Stimulated activated naive B cell treated with anti-CD40 and anti-IgM and Interleukin-4, amounts not matched to agents 10 μg/mL and 1 μg/mL and 100 μg/mL, for 72 hours (primary cell): ENCODE data around the gene PRPF18.

Experiments used
- ATAC-seq, 2 donors: fragments of 150-1000 bp; cut with Tn5 transposase; replicated peaks; 2 replicates each; pipeline ENCODE4 v1.10.0; 2021; ENCODE audit warnings: moderate library complexity in 1 of 2
- DNase-seq: peaks from one replicate; pipeline ENCODE4 v3.0.0; 2021
- H3K27ac Mint-ChIP-seq: one replicate; pipeline ENCODE4 v1.8.0; 2022; ENCODE audit warnings: mild to moderate bottlenecking, mixed read lengths
- H3K27me3 Mint-ChIP-seq, 2 donors: one replicate each; pipeline ENCODE4 v1.8.0; 2022; ENCODE audit warnings: mixed read lengths in 2 of 2
- H3K36me3 Mint-ChIP-seq, 2 donors: one replicate each; pipeline ENCODE4 v1.8.0; 2022; ENCODE audit warnings: mixed read lengths in 2 of 2, mild to moderate bottlenecking in 1 of 2
- H3K4me1 Mint-ChIP-seq, 2 donors: one replicate each; pipeline ENCODE4 v1.8.0; 2022; ENCODE audit warnings: mixed read lengths in 2 of 2, mild to moderate bottlenecking in 1 of 2
- H3K4me3 Mint-ChIP-seq, 2 donors: one replicate each; pipeline ENCODE4 v1.8.0; 2022; ENCODE audit warnings: mild to moderate bottlenecking in 2 of 2, mixed read lengths in 2 of 2, moderate library complexity in 1 of 2
- H3K9me3 Mint-ChIP-seq, 2 donors: one replicate each; pipeline ENCODE4 v1.8.0; 2022; ENCODE audit warnings: mixed read lengths in 2 of 2, mild to moderate bottlenecking in 1 of 2

PRPF18 gene

GRCh38 chr10:13658871-13659685 lies 72.3 kb downstream of the PRPF18 start:
- peak in 1 of 2 donors; percentile 4 for ATAC-seq
- H3K9me3 Mint-ChIP-seq = no peaks in the 10 kb centered on the region
- H3K27me3 Mint-ChIP-seq = peaks cover 0 to 8% of the 10 kb centered on the region in 2 donors
- H3K4me1 Mint-ChIP-seq = peaks cover 7 to 15% of the 10 kb centered on the region in 2 donors
- DNase-seq = no peak
- H3K27ac Mint-ChIP-seq = no peak overlapping the region
- peaks cover 0 to 2% of the 10 kb centered on the region in 2 donors for H3K36me3 Mint-ChIP-seq
- no peak overlapping the region for H3K4me3 Mint-ChIP-seq

DNA sequence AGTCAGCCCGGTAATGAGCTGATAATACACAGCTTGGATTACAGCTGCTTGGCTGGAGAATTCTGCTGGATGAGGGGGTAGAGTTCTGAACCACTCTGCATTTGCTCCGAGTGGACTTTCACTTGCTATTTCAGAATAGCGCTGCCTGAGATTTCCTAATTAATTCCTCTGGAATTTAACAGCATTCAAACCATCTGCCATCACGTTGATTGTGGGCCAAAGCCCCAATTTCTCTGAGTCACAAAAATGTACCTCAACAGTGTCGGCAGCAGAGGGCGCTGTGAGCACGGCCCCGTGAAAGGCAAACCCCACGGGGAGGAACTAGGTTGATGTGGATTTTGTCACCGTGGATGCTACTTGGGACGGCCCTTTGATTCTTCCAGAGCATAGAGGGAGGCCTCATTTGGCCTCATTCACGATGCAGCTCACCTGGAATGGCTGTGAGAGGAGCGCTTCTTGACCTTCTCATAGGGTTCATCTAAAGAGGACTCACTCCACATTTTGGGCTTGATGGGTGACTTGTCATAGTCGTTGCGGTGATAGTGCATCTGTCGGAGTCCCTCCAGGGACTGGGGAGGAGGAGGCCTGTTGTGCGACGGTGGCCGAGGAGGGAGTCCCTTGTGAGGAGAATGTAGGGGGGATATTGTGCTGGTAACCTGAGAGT lies 73.3 kb downstream of the PRPF18 start:
- Mint-ChIP-seq H3K4me3 (no peak overlapping the region), H3K27me3 (peaks cover 0 to 8% of the 10 kb centered on the region in 2 donors), H3K9me3 (no peaks in the 10 kb centered on the region), H3K4me1 (peaks cover 7 to 16% of the 10 kb centered on the region in 2 donors), H3K36me3 (peaks cover 0 to 2% of the 10 kb centered on the region in 2 donors), H3K27ac (no peak overlapping the region)
- ATAC-seq (peak; percentile 54 to 73), DNase-seq (peak; percentile 35)

- no peak overlapping the region for H3K4me3 Mint-ChIP-seq
- peaks cover 0 to 8% of the 10 kb centered on the region in 2 donors for H3K27me3 Mint-ChIP-seq
- H3K9me3 Mint-ChIP-seq = no peaks in the 10 kb centered on the region
- peaks cover 12 to 21% of the 10 kb centered on the region in 2 donors for H3K4me1 Mint-ChIP-seq
- no peak for DNase-seq
- no peak overlapping the region for H3K27ac Mint-ChIP-seq
- ATAC-seq = peak; percentile 6 to 23
- H3K36me3 Mint-ChIP-seq = peaks cover 0 to under 1% of the 10 kb centered on the region in 2 donors
Observed at GRCh38 chr10:13660551-13660920, 73.8 kb downstream of the PRPF18 start.

GRCh38 chr10:13661256-13661655 lies 74.5 kb downstream of the PRPF18 start:
- Mint-ChIP-seq H3K4me1 (peaks cover 12 to 21% of the 10 kb centered on the region in 2 donors), H3K36me3 (no peaks in the 10 kb centered on the region), H3K27me3 (peaks cover 0 to 8% of the 10 kb centered on the region in 2 donors), H3K27ac (no peak overlapping the region), H3K4me3 (no peak overlapping the region), H3K9me3 (no peaks in the 10 kb centered on the region)
- ATAC-seq = no peak
- no peak for DNase-seq

DNA sequence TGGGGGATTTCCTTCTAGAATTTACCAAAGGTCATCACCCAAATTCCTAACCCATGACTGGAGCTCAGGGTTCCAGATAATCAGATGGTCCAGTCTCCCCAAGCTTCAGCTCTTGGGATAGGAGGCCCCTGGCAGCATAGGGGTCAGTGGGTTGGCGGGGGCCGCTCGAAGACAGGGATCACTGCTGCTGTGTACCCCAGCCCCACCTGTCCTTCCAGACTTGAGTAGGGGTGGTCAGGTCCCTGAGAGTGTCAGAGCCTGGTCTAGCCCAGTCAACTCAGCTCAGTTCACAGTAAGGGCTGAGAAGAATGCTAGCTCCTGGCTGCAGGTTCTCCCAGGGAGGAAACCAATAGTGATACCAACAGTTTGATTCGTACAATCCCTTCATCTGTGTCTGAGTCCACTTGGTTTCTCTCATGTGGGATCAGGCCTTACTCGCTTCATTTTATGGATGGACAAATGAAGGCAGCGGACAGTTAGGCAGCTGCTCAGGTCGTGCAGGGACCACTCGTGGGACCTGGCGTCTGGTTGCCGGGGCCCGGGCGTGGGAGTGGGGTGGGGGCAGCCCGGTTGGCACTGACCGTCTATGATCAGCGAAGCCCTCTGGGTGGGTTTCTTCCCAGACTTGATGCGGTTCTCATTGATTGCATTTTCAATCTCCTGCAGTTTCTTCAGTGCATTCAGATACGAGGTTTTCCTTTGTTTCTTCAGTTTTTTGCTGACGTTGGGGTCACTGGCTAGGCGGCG lies 78.9 kb downstream of the PRPF18 start:
- ATAC-seq (no peak), DNase-seq (no peak)
- Mint-ChIP-seq H3K4me3 (no peak overlapping the region), H3K27ac (no peak overlapping the region), H3K4me1 (peaks cover 5 to 6% of the 10 kb centered on the region in 2 donors), H3K27me3 (no peaks in the 10 kb centered on the region), H3K36me3 (peaks cover 0 to 3% of the 10 kb centered on the region in 2 donors), H3K9me3 (no peaks in the 10 kb centered on the region)

DNA sequence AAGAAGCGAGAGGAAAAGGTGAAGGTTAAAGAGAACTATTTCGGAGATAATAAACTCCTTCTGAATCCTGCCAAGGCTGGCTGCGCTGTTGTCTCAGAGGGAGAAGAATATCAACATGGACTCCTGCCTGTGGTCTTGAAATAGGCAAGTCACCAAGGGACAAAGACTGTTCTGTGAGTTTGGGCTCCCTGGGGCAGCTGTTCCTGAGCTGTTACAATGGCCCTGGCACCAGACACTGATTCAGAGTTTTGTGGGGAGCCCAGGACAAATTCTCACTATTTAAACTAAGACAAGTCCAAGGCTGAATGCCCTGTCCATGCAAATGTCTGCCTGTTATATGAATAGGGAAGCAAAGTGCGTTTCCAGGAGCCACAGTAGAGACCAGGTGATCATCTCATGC lies 81.4 kb downstream of the PRPF18 start:
- Mint-ChIP-seq H3K27ac (peak overlapping the region; percentile 49), H3K4me3 (no peak overlapping the region), H3K36me3 (peaks cover 0 to 3% of the 10 kb centered on the region in 2 donors), H3K27me3 (no peaks in the 10 kb centered on the region), H3K4me1 (peaks cover 5 to 6% of the 10 kb centered on the region in 2 donors), H3K9me3 (no peaks in the 10 kb centered on the region)
- DNase-seq (no peak), ATAC-seq (no peak)

GRCh38 chr10:13669182-13669855 lies 82.6 kb downstream of the PRPF18 start:
- peaks cover 5 to 6% of the 10 kb centered on the region in 2 donors for H3K4me1 Mint-ChIP-seq
- peaks cover 0 to 3% of the 10 kb centered on the region in 2 donors for H3K36me3 Mint-ChIP-seq
- ATAC-seq (no peak), DNase-seq (no peak)
- no peak overlapping the region for H3K4me3 Mint-ChIP-seq
- H3K27ac Mint-ChIP-seq = no peak overlapping the region
- H3K9me3 Mint-ChIP-seq = no peaks in the 10 kb centered on the region
- no peaks in the 10 kb centered on the region for H3K27me3 Mint-ChIP-seq

DNA sequence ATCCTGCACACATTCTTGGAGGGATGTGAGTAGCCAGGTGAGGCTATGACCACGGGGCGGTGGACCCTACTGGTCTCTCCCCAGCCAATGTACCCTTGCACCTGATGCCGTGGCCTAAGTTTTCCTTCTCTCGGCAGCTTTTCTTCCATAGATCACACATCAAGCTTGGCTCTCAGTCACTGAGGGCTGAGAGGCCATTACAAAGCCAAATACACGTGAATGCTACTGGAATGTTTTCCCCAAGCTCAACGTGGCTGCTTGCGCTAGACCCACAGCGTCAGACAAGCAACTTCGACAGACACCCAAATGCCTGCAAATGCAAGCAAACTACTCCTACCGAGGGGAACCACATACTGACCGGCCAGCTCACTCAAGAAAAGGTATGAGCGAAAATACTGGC lies 83.1 kb downstream of the PRPF18 start:
- ATAC-seq (no peak), DNase-seq (no peak)
- Mint-ChIP-seq H3K27ac (no peak overlapping the region), H3K4me3 (no peak overlapping the region), H3K9me3 (no peaks in the 10 kb centered on the region), H3K36me3 (peaks cover 0 to 3% of the 10 kb centered on the region in 2 donors), H3K27me3 (no peaks in the 10 kb centered on the region), H3K4me1 (peaks cover 5 to 6% of the 10 kb centered on the region in 2 donors)

GRCh38 chr10:13670311-13670710 lies 83.5 kb downstream of the PRPF18 start:
- no peak overlapping the region for H3K4me3 Mint-ChIP-seq
- no peak for DNase-seq
- no peak for ATAC-seq
- H3K4me1 Mint-ChIP-seq = peaks cover 2% of the 10 kb centered on the region in 2 donors
- no peaks in the 10 kb centered on the region for H3K9me3 Mint-ChIP-seq
- no peak overlapping the region for H3K27ac Mint-ChIP-seq
- no peaks in the 10 kb centered on the region for H3K27me3 Mint-ChIP-seq
- H3K36me3 Mint-ChIP-seq = peaks cover 0 to 3% of the 10 kb centered on the region in 2 donors

DNA sequence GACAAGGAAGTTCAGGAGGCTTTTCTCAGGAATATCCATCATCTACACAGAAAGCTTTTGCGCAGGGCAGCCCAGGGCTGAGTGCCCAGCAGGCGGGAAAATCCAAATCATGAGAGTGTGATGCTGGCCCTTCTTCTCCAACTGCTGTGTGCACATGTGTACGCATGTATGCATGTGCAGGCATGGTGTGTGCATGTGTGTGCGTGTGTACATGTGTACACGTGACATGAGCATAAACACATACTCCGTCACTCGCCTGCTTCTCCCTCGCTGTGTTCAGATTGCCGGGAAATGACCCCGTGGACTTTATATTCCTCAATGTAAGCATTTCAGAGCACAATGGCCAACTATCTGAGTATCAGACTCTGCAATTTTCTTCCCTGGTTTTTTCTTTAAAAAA lies 85.1 kb downstream of the PRPF18 start:
- DNase-seq = no peak
- Mint-ChIP-seq H3K4me3 (no peak overlapping the region), H3K27ac (no peak overlapping the region), H3K4me1 (no peaks in the 10 kb centered on the region), H3K36me3 (peaks cover 0 to 3% of the 10 kb centered on the region in 2 donors), H3K27me3 (no peaks in the 10 kb centered on the region), H3K9me3 (no peaks in the 10 kb centered on the region)
- ATAC-seq = no peak

GRCh38 chr10:13672548-13672947 lies 85.8 kb downstream of the PRPF18 start:
- DNase-seq (no peak), ATAC-seq (no peak)
- Mint-ChIP-seq H3K36me3 (peaks cover 0 to 3% of the 10 kb centered on the region in 2 donors), H3K4me3 (no peak overlapping the region), H3K4me1 (no peaks in the 10 kb centered on the region), H3K27me3 (peaks cover 0 to 4% of the 10 kb centered on the region in 2 donors), H3K9me3 (no peaks in the 10 kb centered on the region), H3K27ac (no peak overlapping the region)

DNA sequence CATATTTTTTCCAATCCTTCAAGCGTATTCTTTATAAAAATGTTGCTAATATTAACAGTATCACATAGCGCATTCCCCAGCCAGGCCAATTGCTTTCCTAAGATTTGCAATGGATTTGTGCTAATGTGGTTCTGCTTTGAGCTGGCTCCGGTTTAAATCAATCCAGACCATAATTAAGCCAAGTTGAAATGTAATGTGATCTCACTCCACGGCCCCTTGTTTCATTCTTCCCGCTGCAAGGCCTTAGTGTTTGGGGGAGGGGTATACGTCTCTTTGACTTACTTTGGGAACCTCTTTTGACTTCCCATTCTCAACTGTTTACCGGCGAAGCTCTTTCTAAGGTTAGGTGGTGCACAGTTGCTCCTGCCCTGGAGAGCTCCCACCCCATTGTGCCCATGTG lies 86.4 kb downstream of the PRPF18 start:
- Mint-ChIP-seq H3K36me3 (peaks cover 0 to 3% of the 10 kb centered on the region in 2 donors), H3K9me3 (no peaks in the 10 kb centered on the region), H3K27ac (no peak overlapping the region), H3K4me3 (no peak overlapping the region), H3K4me1 (no peaks in the 10 kb centered on the region), H3K27me3 (peaks cover 0 to 6% of the 10 kb centered on the region in 2 donors)
- no peak for ATAC-seq
- DNase-seq = no peak

- Mint-ChIP-seq H3K4me1 (no peaks in the 10 kb centered on the region), H3K4me3 (no peak overlapping the region), H3K36me3 (no peaks in the 10 kb centered on the region), H3K9me3 (no peaks in the 10 kb centered on the region), H3K27me3 (peaks cover 7 to 11% of the 10 kb centered on the region in 2 donors), H3K27ac (no peak overlapping the region)
- ATAC-seq (no peak), DNase-seq (no peak)
Observed at GRCh38 chr10:13674645-13675588, 88.2 kb downstream of the PRPF18 start.
